ENCODE measurements around the gene NUCB1.

DNA sequence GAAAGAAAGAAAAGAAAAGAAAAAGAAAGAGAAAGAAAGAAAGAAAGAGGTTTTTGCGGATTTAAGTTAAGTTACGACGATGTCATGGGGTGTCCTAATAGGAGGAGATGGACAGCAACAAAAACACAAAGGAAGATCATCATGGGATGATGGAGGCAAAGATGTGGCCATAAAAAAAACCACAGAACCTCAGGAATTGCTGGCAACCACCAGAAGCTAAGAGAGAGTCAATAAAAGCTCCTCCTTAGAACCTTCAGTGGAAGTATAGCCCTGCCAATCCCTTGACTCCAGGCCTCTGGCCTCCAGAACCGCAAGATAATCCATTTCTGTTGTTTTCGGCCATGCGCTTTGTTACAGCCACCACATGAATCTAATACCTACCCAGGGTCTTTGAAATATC is 43.2 kb upstream of the NUCB1 start:
- TF ChIP-seq CTCF (IDR thresholded peaks at IDR 0.05; ENCODE audit: low read depth, low read length) (no peak), EZH2phosphoT487 (IDR thresholded peaks at IDR 0.05; ENCODE audit: low read depth) (no peak)
